Smooth muscle cell (in vitro differentiated cells): Measurements from ENCODE around the gene KCNK5. TPM values are rescaled to one million over a fixed set of nuclear protein-coding genes. Genes with fewer than 3 reads are reported as not detected.

Source experiments
- DNase-seq: peaks from one replicate; lab custom pipeline; 2025; ENCODE audit not compliant: unreplicated experiment; lab: John Stamatoyannopoulos, UW
- H2AFZ ChIP-seq: fragments of 200-600 bp; sonication (generic); 2 replicates; pipeline ENCODE4 v1.6.0; 2016; ENCODE audit warnings: antibody characterized with exemption, low read depth, mild to moderate bottlenecking
- H3F3A ChIP-seq: fragments of 200-600 bp; sonication (generic); 2 replicates; pipeline ENCODE4 v1.6.0; 2017; ENCODE audit warnings: antibody characterized with exemption, low read depth
- H3K27ac ChIP-seq: fragments of 200-600 bp; sonication (generic); 2 replicates; pipeline ENCODE4 v1.5.1; 2016; ENCODE audit warnings: low read depth, mild to moderate bottlenecking
- H3K27me3 ChIP-seq: fragments of 200-600 bp; sonication (generic); 2 replicates; pipeline ENCODE4 v1.6.1; 2016; ENCODE audit warnings: low read depth, mild to moderate bottlenecking
- H3K36me3 ChIP-seq: fragments of 200-600 bp; sonication (generic); 2 replicates; pipeline ENCODE4 v1.5.1; 2016; ENCODE audit warnings: low read depth
- H3K4me1 ChIP-seq: fragments of 200-600 bp; sonication (generic); 2 replicates; pipeline ENCODE4 v1.5.1; 2016; ENCODE audit warnings: low read depth
- H3K4me2 ChIP-seq: fragments of 200-600 bp; sonication (generic); 2 replicates; pipeline ENCODE4 v1.6.0; 2016; ENCODE audit warnings: mild to moderate bottlenecking
- H3K4me3 ChIP-seq: fragments of 200-600 bp; sonication (generic); 2 replicates; pipeline ENCODE4 v1.5.1; 2016; ENCODE audit warnings: mild to moderate bottlenecking
- H3K79me2 ChIP-seq: fragments of 200-600 bp; sonication (generic); 2 replicates; pipeline ENCODE4 v1.6.0; 2016; ENCODE audit warnings: low read depth, mild to moderate bottlenecking
- H3K9ac ChIP-seq: fragments of 200-600 bp; sonication (generic); 2 replicates; pipeline ENCODE4 v1.6.0; 2016; ENCODE audit warnings: low read depth
- H3K9me3 ChIP-seq: fragments of 200-600 bp; sonication (generic); replicated peaks from 2 replicates; pipeline ENCODE4 v1.5.1; 2016; ENCODE audit warnings: low read depth
- H4K20me1 ChIP-seq: fragments of 200-600 bp; sonication (generic); 2 replicates; pipeline ENCODE4 v1.6.0; 2016; ENCODE audit warnings: low read depth
- WGBS: methylation state at CpG from one replicate; pipeline ENCODE4 v1.1.7; 2016; ENCODE audit warnings: low lambda C conversion rate; 5-methylcytosine and 5-hydroxymethylcytosine counted together
- polyA plus RNA-seq: library from polyadenylated mRNA; unstranded; fragments of >200 nt; fragmentation: Nextera tagmentation; extraction: Ambion mirVana; gene quantifications from 2 replicates; pipeline ENCODE4 v1.2.1, GENCODE V29; 2016
- total RNA-seq: library from RNA; depleted of rRNA; stranded (reverse); fragments of >200 nt; gene quantifications from 2 replicates; pipeline ENCODE4 v1.2.3, GENCODE V29; 2014
- TF ChIP-seq, protein P1 (sequence below): fragments of 200-600 bp; sonication (generic); IDR thresholded peaks from 2 replicates; pipeline ENCODE4 v1.5.1; 2017; ENCODE audit warnings: borderline replicate concordance, mild to moderate bottlenecking, antibody characterized with exemption; ENCODE audit not compliant: insufficient read depth, poor library complexity, severe bottlenecking

KCNK5 gene
- total and polyA plus RNA-seq, 2 experiments from 2014 or later: not detected

DNA sequence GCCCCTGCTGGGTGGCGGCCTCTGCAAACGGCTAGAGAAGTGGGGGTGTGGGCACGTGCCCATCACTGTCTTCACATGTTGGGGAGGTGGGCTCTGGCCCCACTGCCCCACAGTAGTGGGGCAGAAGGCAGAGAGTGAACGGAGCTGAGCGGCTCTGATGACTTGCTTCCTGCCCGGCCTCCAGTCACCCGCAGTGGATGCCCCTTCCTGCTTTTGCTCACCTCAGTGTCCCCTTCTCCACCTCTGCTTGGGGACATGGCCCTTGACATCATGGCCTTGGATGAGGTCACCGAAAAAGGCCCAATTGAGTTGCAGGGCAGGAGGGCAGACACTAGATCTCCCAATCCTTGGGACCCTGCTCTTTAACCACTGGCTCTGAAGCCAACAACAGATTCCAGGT, 40.1 kb downstream of the KCNK5 start:
- H4K20me1 ChIP-seq: no peaks in the 10 kb centered on the region
- no peak overlapping the region for H3K9ac ChIP-seq
- no peaks in the 10 kb centered on the region for H3K36me3 ChIP-seq
- 93% methylated on average over 8 of the region's 8 CpGs for WGBS
- TF ChIP-seq, protein P1, sequence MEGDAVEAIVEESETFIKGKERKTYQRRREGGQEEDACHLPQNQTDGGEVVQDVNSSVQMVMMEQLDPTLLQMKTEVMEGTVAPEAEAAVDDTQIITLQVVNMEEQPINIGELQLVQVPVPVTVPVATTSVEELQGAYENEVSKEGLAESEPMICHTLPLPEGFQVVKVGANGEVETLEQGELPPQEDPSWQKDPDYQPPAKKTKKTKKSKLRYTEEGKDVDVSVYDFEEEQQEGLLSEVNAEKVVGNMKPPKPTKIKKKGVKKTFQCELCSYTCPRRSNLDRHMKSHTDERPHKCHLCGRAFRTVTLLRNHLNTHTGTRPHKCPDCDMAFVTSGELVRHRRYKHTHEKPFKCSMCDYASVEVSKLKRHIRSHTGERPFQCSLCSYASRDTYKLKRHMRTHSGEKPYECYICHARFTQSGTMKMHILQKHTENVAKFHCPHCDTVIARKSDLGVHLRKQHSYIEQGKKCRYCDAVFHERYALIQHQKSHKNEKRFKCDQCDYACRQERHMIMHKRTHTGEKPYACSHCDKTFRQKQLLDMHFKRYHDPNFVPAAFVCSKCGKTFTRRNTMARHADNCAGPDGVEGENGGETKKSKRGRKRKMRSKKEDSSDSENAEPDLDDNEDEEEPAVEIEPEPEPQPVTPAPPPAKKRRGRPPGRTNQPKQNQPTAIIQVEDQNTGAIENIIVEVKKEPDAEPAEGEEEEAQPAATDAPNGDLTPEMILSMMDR: no peak
- no peaks in the 10 kb centered on the region for H3F3A ChIP-seq
- no peak overlapping the region for H3K27ac ChIP-seq
- H3K27me3 ChIP-seq: no peaks in the 10 kb centered on the region
- H3K4me1 ChIP-seq: peaks cover 10% of the 10 kb centered on the region
- no peak overlapping the region for H3K4me2 ChIP-seq
- H3K4me3 ChIP-seq: no peak overlapping the region
- no peak for DNase-seq
- no peak overlapping the region for H2AFZ ChIP-seq
- no peaks in the 10 kb centered on the region for H3K79me2 ChIP-seq
- no peaks in the 10 kb centered on the region for H3K9me3 ChIP-seq

DNA sequence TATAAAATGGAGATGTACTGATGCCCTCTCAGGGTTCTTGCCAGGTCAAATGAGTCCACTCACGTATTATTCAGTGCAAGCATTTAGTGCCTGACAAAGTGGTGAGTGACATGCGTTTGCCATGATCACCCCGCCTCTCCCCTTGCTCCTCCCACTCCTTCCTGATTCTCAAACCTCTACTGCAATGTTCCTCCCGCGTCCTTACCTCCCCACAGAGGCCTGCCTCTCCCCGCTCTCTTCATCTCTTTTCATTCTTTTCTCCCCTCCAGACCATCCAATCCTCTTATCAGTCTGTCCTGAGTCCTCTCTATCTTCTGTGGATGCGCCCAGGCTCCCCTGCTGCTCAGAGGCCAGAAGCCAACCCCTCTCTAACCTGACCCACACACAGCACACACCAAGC, 40.7 kb downstream of the KCNK5 start:
- Histone ChIP-seq H3K36me3 (no peaks in the 10 kb centered on the region), H3K4me3 (no peak overlapping the region), H3F3A (no peaks in the 10 kb centered on the region), H3K9me3 (no peaks in the 10 kb centered on the region), H3K27ac (no peak overlapping the region), H3K4me2 (no peak overlapping the region), H3K27me3 (no peaks in the 10 kb centered on the region), H3K79me2 (no peaks in the 10 kb centered on the region), H2AFZ (no peak overlapping the region), H3K9ac (no peak overlapping the region), H3K4me1 (peaks cover 6% of the 10 kb centered on the region), H4K20me1 (no peaks in the 10 kb centered on the region)
- no peak for DNase-seq
- 86% methylated on average over 7 of the region's 7 CpGs for WGBS
- TF ChIP-seq, protein P1: no peak

DNA sequence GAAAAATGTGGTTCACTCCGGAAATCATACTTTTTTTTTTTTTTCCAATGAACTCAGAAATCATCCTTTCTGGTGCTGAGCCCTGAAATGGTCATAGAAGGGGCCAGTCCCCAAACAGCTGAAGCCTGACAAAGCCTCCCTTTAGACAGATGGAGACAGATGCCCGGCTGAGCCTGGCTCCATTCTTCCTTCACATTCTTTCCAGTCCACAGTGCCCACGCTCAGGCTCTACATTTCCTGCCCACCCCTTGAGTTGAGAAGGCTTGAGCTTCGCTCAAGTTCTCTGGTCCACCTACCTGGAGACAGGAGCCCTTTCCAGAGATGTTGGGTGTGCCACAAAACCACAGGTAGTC, 41.2 kb downstream of the KCNK5 start:
- 92% methylated on average over 4 of the region's 4 CpGs for WGBS
- Histone ChIP-seq H3K27ac (no peak overlapping the region), H3K79me2 (no peaks in the 10 kb centered on the region), H3K36me3 (no peaks in the 10 kb centered on the region), H3K9me3 (no peaks in the 10 kb centered on the region), H3K4me2 (no peak overlapping the region), H3K9ac (no peak overlapping the region), H2AFZ (no peak overlapping the region), H3K27me3 (no peaks in the 10 kb centered on the region), H3K4me3 (no peak overlapping the region), H4K20me1 (no peaks in the 10 kb centered on the region), H3K4me1 (peaks cover under 1% of the 10 kb centered on the region), H3F3A (no peaks in the 10 kb centered on the region)
- TF ChIP-seq, protein P1: no peak
- DNase-seq: no peak

- H3K4me3 ChIP-seq: no peak overlapping the region
- no peaks in the 10 kb centered on the region for H3K4me1 ChIP-seq
- no peaks in the 10 kb centered on the region for H3K79me2 ChIP-seq
- H3F3A ChIP-seq: no peaks in the 10 kb centered on the region
- no peak overlapping the region for H3K4me2 ChIP-seq
- H3K36me3 ChIP-seq: no peaks in the 10 kb centered on the region
- TF ChIP-seq, protein P1: no peak
- H2AFZ ChIP-seq: no peak overlapping the region
- no peak for DNase-seq
- H4K20me1 ChIP-seq: no peaks in the 10 kb centered on the region
- no peak overlapping the region for H3K27ac ChIP-seq
- H3K27me3 ChIP-seq: no peaks in the 10 kb centered on the region
- H3K9me3 ChIP-seq: no peaks in the 10 kb centered on the region
- no peak overlapping the region for H3K9ac ChIP-seq
- WGBS: 90% methylated on average over 5 of the region's 5 CpGs
Observed at GRCh38 chr6:39184906-39185580, 44.2 kb downstream of the KCNK5 start.
